Muscle layer of duodenum (tissue), 2 donors: ENCODE data around the gene PCBP3.

Experiments used
- H3K27ac ChIP-seq: one replicate; pipeline ENCODE4 v1.7.0; 2013; ENCODE audit warnings: mild to moderate bottlenecking, low read length
- H3K27me3 ChIP-seq: one replicate; pipeline ENCODE4 v1.7.0; 2013; ENCODE audit warnings: low read depth, mild to moderate bottlenecking, control low read depth, low read length
- H3K36me3 ChIP-seq, 2 donors: one replicate each; pipeline ENCODE4 v1.7.0; 2013; ENCODE audit warnings: low read length in 2 of 2, control low read depth in 1 of 2, mild to moderate bottlenecking in 1 of 2; ENCODE audit not compliant: insufficient read depth in 2 of 2, control insufficient read depth in 1 of 2
- H3K4me1 ChIP-seq, 2 donors: one replicate each; pipeline ENCODE4 v1.7.0; 2013; ENCODE audit warnings: low read length in 2 of 2, mild to moderate bottlenecking in 2 of 2, control low read depth in 1 of 2, moderate library complexity in 1 of 2; ENCODE audit not compliant: insufficient read depth in 2 of 2, control insufficient read depth in 1 of 2
- H3K4me3 ChIP-seq, 2 donors: one replicate each; pipeline ENCODE4 v1.7.0; 2013; ENCODE audit warnings: low read length in 2 of 2, low read depth in 1 of 2, mild to moderate bottlenecking in 1 of 2
- H3K9me3 ChIP-seq, 2 donors: one replicate each; pipeline ENCODE4 v1.7.0; 2013; ENCODE audit warnings: low read length in 2 of 2, control low read depth in 1 of 2, mild to moderate bottlenecking in 1 of 2; ENCODE audit not compliant: control insufficient read depth in 1 of 2
- donor health status: healthy.

PCBP3 gene

DNA sequence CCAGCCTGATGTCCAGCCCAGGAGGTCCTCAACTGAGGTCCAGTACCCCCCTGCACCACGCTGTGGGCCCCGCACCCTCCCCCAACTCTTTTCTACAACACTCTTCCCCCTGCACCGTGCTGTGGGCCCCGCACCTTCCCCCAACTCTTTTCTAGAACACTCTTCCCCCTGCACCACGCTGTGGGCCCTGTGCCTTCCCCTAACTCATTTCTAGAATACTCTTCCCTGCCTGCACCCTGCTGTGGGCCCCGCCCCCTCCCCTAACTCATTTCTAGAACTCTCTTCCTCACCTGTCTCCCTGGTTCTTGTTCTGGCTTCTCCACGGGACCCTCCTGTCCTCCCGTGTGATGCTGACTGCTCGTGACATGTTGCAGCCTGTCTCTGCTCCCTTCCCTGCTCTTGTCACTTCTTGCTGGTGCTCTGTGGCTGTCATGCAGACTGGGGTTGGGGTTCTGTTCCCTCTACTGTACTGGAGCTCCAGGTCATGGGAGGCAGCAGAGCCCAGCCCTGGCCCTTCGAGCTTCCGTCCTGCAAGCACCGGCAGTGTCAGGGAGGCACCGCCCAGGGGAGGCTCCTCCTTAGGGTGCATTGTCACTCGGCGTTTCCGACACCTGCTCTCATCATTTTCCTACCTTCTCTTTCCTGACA is 177.9 kb downstream of the PCBP3 start:
- H3K4me1 ChIP-seq: peaks cover 4 to 8% of the 10 kb centered on the region in 2 donors
- no peaks in the 10 kb centered on the region for H3K36me3 ChIP-seq
- no peaks in the 10 kb centered on the region for H3K9me3 ChIP-seq
- no peak overlapping the region for H3K4me3 ChIP-seq
- no peaks in the 10 kb centered on the region for H3K27me3 ChIP-seq
- no peak overlapping the region for H3K27ac ChIP-seq

DNA sequence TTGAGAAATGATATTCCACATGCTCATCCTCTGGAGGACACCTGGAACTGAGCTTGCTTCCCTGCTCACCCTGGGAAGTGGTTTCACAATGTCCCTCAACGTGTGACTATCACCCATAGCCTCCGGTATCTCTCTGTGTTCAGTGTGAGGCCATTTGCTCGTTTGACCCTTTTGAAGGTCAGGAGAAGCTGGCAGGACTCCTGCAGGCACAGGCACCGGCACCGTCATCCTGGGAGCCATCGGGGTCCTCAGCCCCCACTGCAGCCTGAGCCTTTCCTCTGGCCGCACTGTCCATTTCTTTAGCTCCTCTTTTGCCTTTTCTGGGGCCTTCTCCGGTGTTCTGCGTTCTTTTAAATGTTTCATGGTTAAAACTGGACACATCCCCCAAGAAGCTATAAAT is 178.5 kb downstream of the PCBP3 start:
- no peak overlapping the region for H3K4me3 ChIP-seq
- peaks cover 4 to 8% of the 10 kb centered on the region in 2 donors for H3K4me1 ChIP-seq
- no peak overlapping the region for H3K27ac ChIP-seq
- H3K36me3 ChIP-seq: no peaks in the 10 kb centered on the region
- no peaks in the 10 kb centered on the region for H3K9me3 ChIP-seq
- H3K27me3 ChIP-seq: no peaks in the 10 kb centered on the region

DNA sequence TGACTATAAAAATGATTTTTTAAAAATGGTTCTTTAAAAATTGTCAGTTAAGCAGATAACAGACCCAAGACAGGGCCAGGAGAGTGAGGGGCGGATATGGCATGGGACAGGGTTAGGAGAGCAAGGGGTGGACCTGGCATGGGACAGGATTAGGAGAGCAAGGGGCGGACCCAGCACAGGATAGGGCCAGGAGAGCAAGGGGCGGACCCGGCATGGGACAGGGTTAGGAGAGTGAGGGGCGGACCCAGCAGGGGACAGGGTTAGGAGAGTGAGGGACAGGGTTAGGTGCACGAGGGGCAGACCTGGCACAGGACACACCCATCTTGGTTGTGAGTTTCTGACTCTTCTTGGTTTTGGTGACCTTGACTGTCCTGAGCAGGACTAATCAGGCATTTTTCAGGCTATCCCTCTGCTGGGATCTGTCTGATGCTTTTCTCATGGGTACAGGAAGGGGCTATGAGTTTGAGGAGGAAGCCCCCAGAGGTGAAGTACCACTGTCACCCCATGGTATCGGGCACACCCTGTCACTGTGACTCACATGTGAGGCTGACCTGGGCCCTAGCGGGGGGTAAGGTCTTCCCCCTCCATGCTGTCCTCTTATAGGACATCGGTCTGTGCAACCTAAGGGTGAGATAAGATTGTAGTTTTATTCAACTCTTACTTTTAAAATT is 179.0 kb downstream of the PCBP3 start:
- no peaks in the 10 kb centered on the region for H3K27me3 ChIP-seq
- H3K9me3 ChIP-seq: no peaks in the 10 kb centered on the region
- H3K27ac ChIP-seq: no peak overlapping the region
- H3K4me3 ChIP-seq: no peak overlapping the region
- H3K36me3 ChIP-seq: no peaks in the 10 kb centered on the region
- peaks cover 4 to 8% of the 10 kb centered on the region in 2 donors for H3K4me1 ChIP-seq

DNA sequence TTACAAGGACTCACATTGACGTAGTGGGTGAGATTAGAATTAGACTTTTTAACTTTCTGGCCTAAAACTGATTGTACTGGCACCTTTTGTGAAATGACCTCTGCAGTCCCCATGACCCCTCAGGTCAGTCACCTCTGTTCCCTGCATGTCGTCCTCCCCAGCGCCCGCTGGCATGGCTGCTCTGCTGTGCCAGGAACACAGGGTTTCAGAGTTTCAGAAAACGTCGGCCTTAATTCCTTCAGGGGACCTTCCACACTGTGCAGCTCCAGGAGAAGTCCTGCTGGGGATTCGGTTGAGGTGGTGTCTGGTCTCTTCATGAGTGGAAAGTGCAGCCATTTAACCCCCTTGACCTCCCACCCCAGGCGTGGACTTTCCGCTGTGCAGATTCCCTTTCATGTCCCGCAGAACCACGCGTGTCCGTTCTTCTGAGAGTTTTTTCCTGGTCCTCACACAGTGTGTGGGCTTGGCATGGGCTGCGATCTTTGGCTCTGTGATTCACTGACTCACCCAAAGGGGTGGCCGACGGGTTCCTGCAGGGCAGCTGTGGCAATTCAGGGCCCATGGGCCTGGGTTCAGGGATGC is 179.7 kb downstream of the PCBP3 start:
- Histone ChIP-seq H3K36me3 (no peaks in the 10 kb centered on the region), H3K9me3 (no peaks in the 10 kb centered on the region), H3K27me3 (no peaks in the 10 kb centered on the region), H3K27ac (no peak overlapping the region), H3K4me3 (no peak overlapping the region), H3K4me1 (peaks cover 4 to 8% of the 10 kb centered on the region in 2 donors)

DNA sequence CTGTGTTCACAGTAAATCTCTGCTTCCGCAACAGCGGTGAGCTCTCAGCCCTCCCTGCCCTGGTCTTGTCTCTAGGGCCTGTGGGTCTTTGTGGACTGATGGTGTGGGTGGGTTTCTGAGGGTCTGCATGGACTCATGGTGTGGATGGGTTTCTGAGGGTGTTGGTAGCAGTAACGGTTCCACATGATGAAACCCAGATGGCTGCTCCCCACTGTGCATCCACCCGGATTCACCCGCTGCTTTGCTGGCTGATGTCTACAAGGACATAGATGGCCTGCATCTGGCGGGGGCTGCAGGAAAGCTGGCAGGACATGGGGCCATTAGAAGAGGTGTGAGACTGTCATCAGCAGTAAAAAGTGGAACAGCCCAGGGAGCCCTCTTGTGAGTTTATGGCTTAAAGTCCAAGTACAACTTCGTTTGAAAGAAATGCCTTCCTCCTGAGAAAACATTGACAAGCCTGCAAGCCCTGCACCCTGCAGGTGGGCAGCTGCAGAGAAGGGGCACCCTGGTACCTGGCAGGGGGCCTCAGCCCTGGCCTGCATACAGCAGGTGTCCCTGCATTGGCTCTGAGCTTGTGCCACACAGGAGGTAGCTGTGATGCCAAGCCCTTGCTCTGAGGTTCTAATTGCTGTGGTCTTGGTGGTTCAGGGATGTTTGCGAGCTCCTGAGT is 181.2 kb downstream of the PCBP3 start:
- H3K9me3 ChIP-seq: no peaks in the 10 kb centered on the region
- H3K27me3 ChIP-seq: no peaks in the 10 kb centered on the region
- peaks cover 0 to 8% of the 10 kb centered on the region in 2 donors for H3K4me1 ChIP-seq
- no peaks in the 10 kb centered on the region for H3K36me3 ChIP-seq
- no peak overlapping the region for H3K4me3 ChIP-seq
- no peak overlapping the region for H3K27ac ChIP-seq

GRCh38 chr21:45825219-45825618 is 181.7 kb downstream of the PCBP3 start:
- Histone ChIP-seq H3K36me3 (no peaks in the 10 kb centered on the region), H3K4me3 (no peak overlapping the region), H3K4me1 (peaks cover 0 to 8% of the 10 kb centered on the region in 2 donors), H3K9me3 (no peaks in the 10 kb centered on the region), H3K27ac (no peak overlapping the region), H3K27me3 (no peaks in the 10 kb centered on the region)

DNA sequence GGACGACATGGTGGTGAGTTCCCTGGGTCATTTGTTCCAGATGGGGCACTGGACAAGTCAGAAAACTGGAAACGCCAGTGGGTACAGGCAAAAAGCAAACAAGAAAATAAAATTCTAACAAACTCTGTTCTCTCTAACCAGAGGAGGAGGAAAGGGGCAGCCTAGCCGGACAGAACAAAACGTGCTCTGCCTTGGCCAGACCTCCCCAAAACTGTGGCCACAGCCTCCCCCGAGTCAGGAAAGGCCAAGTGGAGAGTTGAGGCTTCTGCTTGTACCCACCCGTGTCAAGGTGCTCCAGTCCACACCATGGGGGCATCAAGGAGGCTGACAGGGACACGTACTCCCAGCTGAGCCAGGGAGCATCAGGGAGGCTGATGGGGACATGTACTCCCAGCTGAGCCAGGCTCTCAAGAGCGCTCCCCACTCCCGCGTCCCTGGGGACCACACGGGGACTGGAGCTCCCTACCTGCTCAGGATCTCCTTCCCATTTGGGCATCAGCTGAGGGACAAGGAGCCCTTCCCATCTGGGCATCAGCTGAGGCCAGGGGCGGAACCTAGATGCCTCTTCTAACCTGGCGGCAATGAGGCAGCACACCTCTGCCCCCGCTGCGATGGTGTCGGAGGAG is 183.3 kb downstream of the PCBP3 start:
- no peak overlapping the region for H3K27ac ChIP-seq
- no peaks in the 10 kb centered on the region for H3K4me1 ChIP-seq
- H3K36me3 ChIP-seq: no peaks in the 10 kb centered on the region
- H3K9me3 ChIP-seq: no peaks in the 10 kb centered on the region
- no peaks in the 10 kb centered on the region for H3K27me3 ChIP-seq
- H3K4me3 ChIP-seq: no peak overlapping the region

- no peaks in the 10 kb centered on the region for H3K36me3 ChIP-seq
- H3K4me3 ChIP-seq: no peak overlapping the region
These were observed 183.8 kb downstream of the PCBP3 start for GRCh38 chr21:45827302-45827692.

GRCh38 chr21:45827881-45828579 is 184.5 kb downstream of the PCBP3 start:
- no peak overlapping the region for H3K4me3 ChIP-seq
- no peaks in the 10 kb centered on the region for H3K36me3 ChIP-seq
- no peaks in the 10 kb centered on the region for H3K27me3 ChIP-seq
- no peaks in the 10 kb centered on the region for H3K9me3 ChIP-seq
- no peak overlapping the region for H3K27ac ChIP-seq
- no peaks in the 10 kb centered on the region for H3K4me1 ChIP-seq

More at GRCh38 chr21:45827302-45827692, 183.8 kb downstream of the PCBP3 start:
- Histone ChIP-seq H3K4me1 (no peaks in the 10 kb centered on the region), H3K9me3 (no peaks in the 10 kb centered on the region), H3K27ac (no peak overlapping the region), H3K27me3 (no peaks in the 10 kb centered on the region)

DNA sequence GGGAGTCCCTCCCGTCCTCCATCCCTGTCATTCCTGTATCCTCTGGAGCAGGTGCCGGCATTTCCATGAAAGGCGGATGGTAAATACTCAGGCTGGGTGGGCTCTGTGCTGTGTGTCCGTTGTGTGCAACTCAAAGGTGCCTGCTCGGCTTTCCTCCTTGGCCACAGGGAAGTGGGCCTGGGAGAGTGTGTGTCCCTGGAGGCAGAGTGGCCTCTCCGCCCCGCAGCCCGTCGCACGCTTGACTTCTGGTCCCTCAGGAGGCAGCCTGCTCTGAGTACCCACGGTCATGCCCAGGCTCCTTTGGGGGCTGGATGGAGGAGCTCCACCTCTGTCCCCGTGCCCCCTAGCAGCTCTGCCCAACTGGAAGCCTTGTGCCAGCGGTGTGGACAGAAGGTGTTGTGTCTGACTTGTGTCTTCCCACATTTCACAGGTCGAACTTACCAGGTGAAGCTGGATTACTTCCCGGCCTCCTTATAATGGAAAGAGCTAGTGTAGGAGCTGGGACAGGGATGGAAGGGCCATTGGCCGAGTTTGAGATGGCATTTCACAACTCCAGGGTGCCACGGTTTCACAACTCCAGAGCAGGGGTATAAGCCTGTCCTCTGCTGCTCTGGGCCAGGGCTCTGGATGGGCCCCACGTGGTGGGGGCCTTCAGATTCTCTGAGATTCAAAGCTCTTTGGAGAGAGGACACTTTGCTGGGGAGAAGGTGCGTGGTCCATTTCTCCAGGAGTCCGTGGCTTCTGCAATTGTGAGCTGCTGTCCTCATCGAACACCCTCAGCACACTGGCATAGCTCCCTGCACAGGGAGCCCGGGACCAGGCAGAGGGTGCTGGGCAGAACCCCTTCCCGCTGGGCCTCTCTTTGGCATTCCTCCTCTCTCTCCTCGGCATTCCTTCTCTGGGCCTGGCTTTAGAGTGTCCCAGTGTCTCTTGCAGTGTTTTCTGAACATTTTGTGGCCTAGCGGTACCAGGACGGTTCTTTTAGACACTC is 185.3 kb downstream of the PCBP3 start:
- no peak overlapping the region for H3K27ac ChIP-seq
- H3K4me1 ChIP-seq: no peaks in the 10 kb centered on the region
- no peaks in the 10 kb centered on the region for H3K27me3 ChIP-seq
- H3K36me3 ChIP-seq: no peaks in the 10 kb centered on the region
- H3K4me3 ChIP-seq: no peak overlapping the region
- H3K9me3 ChIP-seq: no peaks in the 10 kb centered on the region
